ENCODE measurements around the gene CLPSL1.
A peak's percentile ranks its signal among the peaks of the same experiment; 100 is the strongest.

CLPSL1 gene

DNA sequence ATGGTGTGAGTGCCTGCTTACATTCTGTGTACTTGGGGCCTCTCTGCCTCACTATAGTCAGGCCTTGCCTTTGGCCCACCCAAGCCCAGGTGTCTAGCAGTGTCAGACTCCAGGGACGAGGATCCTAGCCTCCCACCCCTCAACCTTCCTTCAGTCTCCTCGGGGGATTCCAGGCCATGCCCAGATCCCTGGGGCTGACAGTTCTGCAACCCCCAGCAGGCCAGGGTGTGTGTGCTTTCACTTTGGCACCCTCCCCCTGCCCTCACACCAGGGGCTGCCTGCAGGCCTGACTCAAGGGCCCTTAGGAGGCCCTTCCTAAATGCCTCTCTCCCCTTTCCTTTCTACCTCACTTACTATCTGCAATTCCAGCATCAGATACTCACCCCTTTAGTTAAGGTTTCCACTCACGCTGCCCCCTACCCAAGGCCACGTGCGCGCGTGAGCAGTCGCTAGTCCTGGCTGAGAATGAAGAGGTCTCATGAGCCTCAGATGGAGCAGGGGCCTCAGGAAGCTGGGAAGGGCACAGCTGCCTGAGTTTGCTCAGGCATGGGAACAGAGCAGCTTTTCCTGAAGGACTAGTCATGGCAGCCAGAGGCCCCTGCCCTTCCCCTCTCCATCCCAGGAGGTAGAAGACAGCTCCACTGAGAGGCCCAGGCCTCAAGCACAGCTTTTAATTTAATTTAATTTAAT is 17.2 kb downstream of the CLPSL1 start:
- no peak for DNase-seq

DNA sequence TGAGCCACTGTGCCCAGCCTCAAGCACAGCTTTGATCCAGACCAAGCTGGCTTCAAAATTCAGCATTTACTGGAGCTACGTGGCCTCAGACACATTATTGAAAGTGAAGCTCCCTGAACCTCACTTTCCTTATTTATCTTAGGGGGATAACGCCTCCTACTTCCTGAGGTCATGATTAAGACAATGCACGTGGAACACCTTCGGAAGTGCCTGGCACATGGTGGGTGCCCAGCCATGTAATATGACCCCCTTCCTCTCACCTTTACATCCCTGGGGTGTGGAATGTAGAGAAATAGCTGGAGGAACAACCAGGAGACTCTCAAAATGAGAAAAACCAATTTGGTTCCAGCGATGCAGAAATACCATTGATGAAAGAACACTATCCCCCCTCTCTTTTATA is 17.9 kb downstream of the CLPSL1 start:
- no peak for DNase-seq

DNA sequence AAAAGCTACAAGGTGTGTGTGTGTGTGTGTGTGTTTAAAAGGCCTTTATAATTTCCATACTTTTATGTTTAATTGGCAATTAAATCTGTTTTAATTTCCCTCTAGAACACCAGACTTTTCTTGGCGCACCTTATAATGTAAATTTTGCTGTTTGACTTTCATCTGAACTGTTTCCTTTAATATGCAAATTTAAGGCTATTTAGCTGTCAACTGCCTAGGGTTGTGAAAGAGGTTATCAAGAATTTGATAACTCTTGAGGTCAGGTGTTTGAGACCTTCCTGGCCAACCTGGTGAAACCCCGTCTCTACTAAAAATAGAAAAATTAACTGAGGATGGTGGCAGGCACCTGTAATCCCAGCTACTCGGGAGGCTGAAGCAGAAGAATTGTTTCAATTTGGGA is 20.3 kb downstream of the CLPSL1 start:
- DNase-seq = peak in 1 of 2 experiments; percentile 55

DNA sequence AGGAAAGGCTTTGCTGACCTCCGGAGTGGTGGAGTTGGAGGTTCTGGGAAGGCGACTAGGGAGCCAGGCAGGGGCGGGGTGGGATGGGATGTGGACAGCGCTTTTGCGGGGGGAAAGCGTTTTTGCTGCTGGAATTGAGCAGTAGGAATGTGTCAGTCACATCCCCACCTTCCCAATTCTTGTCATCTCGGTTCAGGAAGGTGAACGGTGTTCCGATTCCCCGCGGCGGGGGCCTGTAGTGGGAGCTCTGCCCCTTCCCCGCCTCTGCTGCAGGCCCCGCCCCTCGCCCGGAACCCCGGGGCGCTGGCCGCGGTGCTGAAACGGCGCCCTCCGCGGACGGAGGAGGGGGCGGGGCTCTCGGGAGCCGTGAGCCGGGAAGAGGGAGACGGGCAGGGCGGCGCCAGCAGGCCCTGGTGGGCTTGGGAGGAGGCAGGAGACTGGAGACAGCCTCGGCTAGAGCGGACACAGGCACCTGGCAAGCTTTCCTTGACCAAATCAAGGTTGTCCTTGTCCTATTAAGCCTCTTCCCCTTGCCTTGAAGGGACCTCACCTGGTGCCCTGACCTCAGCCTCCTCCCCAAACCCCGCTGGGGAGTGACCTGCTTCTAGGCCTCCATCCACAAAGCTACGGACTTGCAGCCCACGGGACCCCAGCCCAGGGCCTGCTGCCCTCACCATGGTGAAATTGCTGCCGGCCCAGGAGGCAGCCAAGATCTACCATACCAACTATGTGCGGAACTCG is 24.3 kb downstream of the CLPSL1 start, which contains the start of gene LHFPL5:
LHFPL5 (plus strand) TSS at position 357 of the 741 bp plus-strand sequence; CDS start at position 676, 319 bp downstream.
- DNase-seq = peak; percentile 78 to 95

GRCh38 chr6:35808688-35809087 is 27.9 kb downstream of the CLPSL1 start:
- DNase-seq = peak; percentile 91 to 92

GRCh38 chr6:35809809-35810208 is 29.0 kb downstream of the CLPSL1 start:
- no peak for DNase-seq

DNA sequence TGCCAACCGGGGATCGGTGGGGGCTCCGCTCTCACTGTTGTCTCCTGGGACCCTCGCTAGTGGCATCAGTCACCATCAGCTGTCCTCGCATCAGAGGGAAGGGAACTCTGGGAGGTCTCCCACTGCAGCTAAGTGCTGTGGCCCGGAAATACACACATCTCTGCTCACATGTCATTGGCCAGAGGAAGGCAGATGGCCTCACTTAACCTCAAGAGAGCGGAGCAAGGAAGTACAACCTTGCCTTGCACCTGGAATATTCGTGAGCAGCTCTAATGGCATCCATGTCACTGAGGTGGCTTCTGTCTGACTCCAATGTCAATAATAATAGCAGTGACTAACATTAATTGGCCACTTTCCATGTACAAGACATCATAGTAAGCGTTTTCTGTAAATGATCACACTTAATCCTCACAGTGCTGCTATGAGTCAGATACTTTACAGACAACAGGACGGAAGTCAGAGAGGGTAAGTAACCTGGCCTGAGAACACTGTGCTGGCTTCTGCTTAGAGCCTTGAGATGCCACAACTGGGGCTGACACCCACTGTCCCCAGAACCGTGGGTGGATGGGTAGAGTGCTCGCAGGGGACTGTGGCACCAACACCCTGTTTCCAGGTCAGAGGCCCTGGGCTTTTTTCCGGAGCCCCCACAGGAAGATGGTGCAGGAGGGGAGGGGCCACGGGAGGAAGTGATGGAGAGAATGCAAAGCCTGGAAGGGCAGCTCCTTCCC is 30.3 kb downstream of the CLPSL1 start:
- no peak for DNase-seq

DNA sequence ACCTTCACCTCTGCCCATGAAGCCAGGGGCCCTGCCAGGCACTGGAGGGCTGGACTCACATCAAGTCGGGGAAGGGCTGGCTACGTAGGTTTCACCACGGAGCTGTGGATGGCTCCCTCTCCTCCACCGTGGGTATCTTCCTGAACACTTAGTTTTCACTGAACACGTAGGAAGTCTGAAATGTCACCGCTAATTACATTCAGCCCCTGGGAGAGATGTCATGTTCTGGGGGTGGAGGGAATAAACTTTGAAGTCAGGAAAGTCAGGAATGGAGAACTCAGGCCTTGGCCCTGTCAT is 30.8 kb downstream of the CLPSL1 start:
- no peak for DNase-seq

DNA sequence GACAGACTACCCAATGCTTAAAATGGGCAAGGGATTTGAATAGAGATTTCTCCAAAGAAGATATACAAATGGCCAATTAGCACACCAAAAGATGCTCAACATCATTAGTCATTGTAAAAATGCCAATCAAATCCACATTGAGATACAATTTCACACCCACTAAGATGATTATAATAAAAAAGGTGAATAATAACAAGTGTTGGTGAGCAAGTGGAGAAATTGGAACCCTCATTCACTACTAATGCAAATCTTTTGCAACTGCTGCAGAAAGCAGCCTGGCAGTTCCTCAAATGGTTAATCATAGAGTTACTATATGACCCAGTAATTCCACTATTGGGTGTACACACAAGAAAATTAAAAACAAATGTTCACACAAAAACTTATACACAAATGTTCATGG is 36.7 kb downstream of the CLPSL1 start:
- no peak for DNase-seq

GRCh38 chr6:35823601-35824000 is 42.8 kb downstream of the CLPSL1 start:
- peak in 1 of 2 experiments; percentile 43 for DNase-seq

DNA sequence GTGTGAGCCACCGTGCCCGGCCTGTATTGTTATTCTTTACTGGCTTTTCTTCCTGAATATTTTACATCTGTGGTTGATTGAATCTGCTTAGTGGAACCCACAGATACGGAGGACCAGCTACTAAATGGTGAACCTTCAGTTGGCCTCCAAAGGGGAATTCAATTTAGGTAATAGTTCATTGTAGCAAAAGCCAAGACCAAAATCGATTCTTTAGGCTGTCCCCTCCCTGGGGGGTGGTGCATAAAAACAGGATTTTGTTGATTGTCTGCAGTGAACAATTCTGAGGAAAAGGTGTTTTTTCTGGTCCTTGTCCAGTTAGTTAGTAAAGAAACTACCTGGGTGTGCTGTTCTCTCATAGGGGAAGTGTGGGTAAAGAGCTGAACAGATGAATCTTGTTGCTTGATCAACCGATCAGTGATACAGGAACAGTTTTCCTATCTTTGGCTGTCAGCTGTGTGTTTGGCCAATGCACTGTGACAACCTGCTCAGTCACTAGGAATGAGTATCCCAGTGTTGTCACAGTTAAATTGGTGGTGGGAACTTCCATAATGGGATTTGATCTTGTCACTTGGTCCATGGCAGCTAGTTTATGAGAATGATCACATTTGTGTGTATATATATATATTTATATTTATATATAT is 43.9 kb downstream of the CLPSL1 start:
- DNase-seq = no peak

GRCh38 chr6:35829306-35829705 is 48.5 kb downstream of the CLPSL1 start:
- no peak for DNase-seq

- DNase-seq = peak; percentile 85 to 94
These were observed 50.6 kb downstream of the CLPSL1 start for GRCh38 chr6:35831257-35832007.

DNA sequence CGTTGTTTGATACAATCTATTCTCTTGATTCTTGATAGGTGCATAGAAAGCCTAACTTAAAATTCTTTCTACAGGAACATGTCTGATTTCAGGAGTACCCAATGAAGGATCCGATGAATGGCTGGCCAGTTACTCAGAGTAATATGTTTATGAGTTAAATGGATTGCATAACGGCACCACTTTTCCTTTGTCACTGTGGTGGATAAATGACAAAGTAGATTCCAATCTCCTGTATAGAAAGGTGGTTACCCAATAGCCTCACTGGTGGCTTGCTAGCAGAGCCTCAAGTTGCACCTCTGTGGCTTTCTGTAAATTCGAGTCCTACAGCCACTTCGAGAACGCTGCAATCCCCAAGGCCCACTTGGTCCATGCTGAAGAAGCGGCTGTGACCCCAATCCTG is 52.7 kb downstream of the CLPSL1 start:
- no peak for DNase-seq

Measured in NCI-H526 (cell line).